GM12878 (cell line): ENCODE measurements around the gene HSBP1L1. TPM values are rescaled to one million over a fixed set of nuclear protein-coding genes. Genes with fewer than 3 reads are reported as not detected.
A peak's percentile ranks its signal among the peaks of the same experiment; 100 is the strongest.

Source experiments
- ATAC-seq: fragments of 200-7000 bp; cut with Tn5 transposase; 3 replicates; pipeline ENCODE4 v1.9.1; 2020; ENCODE audit warnings: mild to moderate bottlenecking, moderate library complexity
- BruUV-seq: library from RNA; stranded (reverse); fragments of 400-500 nt; replicated peaks from 2 replicates; lab custom pipeline; 2021; lab: Mats Ljungman, UMichigan
- CTCF ChIA-PET: fragments of 300-600 bp; sonication (Branson Sonifier 250); formaldehyde crosslinking; extraction: SDS; loops from one replicate; lab custom pipeline; 2021; ENCODE audit warnings: inconsistent platforms; lab: Yijun Ruan, JAX
- POLR2A ChIA-PET: fragments of 350-600 bp; formaldehyde crosslinking; extraction: SDS; loops from one replicate; lab custom pipeline; 2021; ENCODE audit warnings: inconsistent platforms; lab: Charles Lee
- RAD21 ChIA-PET: fragments of 300-600 bp; sonication (Branson Sonifier 250); formaldehyde crosslinking; loops from one replicate; lab custom pipeline; 2023; ENCODE audit warnings: antibody characterized with exemption; ENCODE audit not compliant: unreplicated experiment; lab: Charles Lee
- SMC1A ChIA-PET: fragments of 300-600 bp; sonication (Branson Sonifier 250); formaldehyde crosslinking; loops from one replicate; lab custom pipeline; 2023; ENCODE audit not compliant: unreplicated experiment, uncharacterized antibody; lab: Charles Lee
- DNase-seq: peaks from one replicate; pipeline ENCODE4 v3.0.0-alpha.2; 2011; ENCODE audit warnings: low read depth, low spot score
- FAIRE-seq: peaks from 3 replicates; lab custom pipeline; 2011; peaks lifted over from hg19 to GRCh38; lab: Jason Lieb, UNC
- H2AFZ ChIP-seq: 2 replicates; pipeline ENCODE4 v1.6.0; 2011; ENCODE audit warnings: low read depth, low read length, control low read depth; ENCODE audit not compliant: control insufficient read depth
- H3K27ac ChIP-seq: 2 replicates; pipeline ENCODE4 v1.5.1; 2011; ENCODE audit warnings: control low read depth; ENCODE audit not compliant: control insufficient read depth, insufficient read depth
- H3K27me3 ChIP-seq, 2 experiments: replicated peaks in 1 of 2; 2 replicates each; pipeline versions ENCODE4 v1.6.0 to v1.6.1; 2011; ENCODE audit warnings: low read length in 1 of 2; ENCODE audit not compliant: control insufficient read depth in 2 of 2, insufficient read depth in 2 of 2
- H3K36me3 ChIP-seq, 2 experiments: 2 replicates each; pipeline ENCODE4 v1.5.1; 2011; ENCODE audit warnings: low read length in 1 of 2; ENCODE audit not compliant: control insufficient read depth in 2 of 2, insufficient read depth in 2 of 2
- H3K4me1 ChIP-seq: 2 replicates; pipeline ENCODE4 v1.6.1; 2011; ENCODE audit warnings: mild to moderate bottlenecking, low read length, moderate library complexity, mixed read lengths; ENCODE audit not compliant: control insufficient read depth, insufficient read depth
- H3K4me2 ChIP-seq: 2 replicates; pipeline ENCODE4 v1.6.0; 2011; ENCODE audit warnings: control low read depth; ENCODE audit not compliant: control insufficient read depth, insufficient read depth
- H3K4me3 ChIP-seq: fragments of 200-600 bp; sonication (generic); 2 replicates; pipeline ENCODE4 v1.5.1; 2016
- H3K79me2 ChIP-seq: 2 replicates; pipeline ENCODE4 v1.6.0; 2011; ENCODE audit warnings: low read length; ENCODE audit not compliant: control insufficient read depth, insufficient read depth
- H3K9ac ChIP-seq: 2 replicates; pipeline ENCODE4 v1.8.0; 2011; ENCODE audit warnings: low read length, control low read depth, mixed read lengths; ENCODE audit not compliant: control insufficient read depth, insufficient read depth
- H3K9me3 ChIP-seq: replicated peaks from 3 replicates; pipeline ENCODE4 v1.5.1; 2011; ENCODE audit warnings: mild to moderate bottlenecking, low read length; ENCODE audit not compliant: control insufficient read depth, insufficient read depth
- H4K20me1 ChIP-seq: 2 replicates; pipeline ENCODE4 v1.6.0; 2011; ENCODE audit not compliant: control insufficient read depth, insufficient read depth
- ATF7 ChIP-seq: fragments of 450-650 bp; IDR thresholded peaks from 2 replicates; pipeline ENCODE4 v1.6.1; 2016; ENCODE audit warnings: low read depth, mild to moderate bottlenecking
- DPF2 ChIP-seq: fragments of 450-650 bp; IDR thresholded peaks from 2 replicates; pipeline ENCODE4 v1.6.1; 2017; ENCODE audit warnings: mild to moderate bottlenecking
- ESRRA ChIP-seq: IDR thresholded peaks from 2 replicates; pipeline ENCODE4 v1.6.1; 2012; ENCODE audit warnings: mild to moderate bottlenecking, low read length, improper control_type of control experiment
- KLF5 ChIP-seq: fragments of 450-650 bp; IDR thresholded peaks from 2 replicates; pipeline ENCODE4 v1.6.1; 2014; ENCODE audit warnings: mild to moderate bottlenecking; ENCODE audit not compliant: partially characterized antibody
- SMARCA5 ChIP-seq: fragments of 450-650 bp; IDR thresholded peaks from 2 replicates; pipeline ENCODE4 v1.6.1; 2017; ENCODE audit warnings: mild to moderate bottlenecking
- SRF ChIP-seq, 2 experiments: IDR thresholded peaks; 2 replicates each; pipeline ENCODE4 v1.6.1; 2011; ENCODE audit warnings: low read depth in 2 of 2, low read length in 2 of 2, mild to moderate bottlenecking in 1 of 2, moderate library complexity in 1 of 2
- SUZ12 ChIP-seq: fragments of 200-600 bp; sonication (generic); IDR thresholded peaks from one replicate; pipeline ENCODE4 v1.6.1; 2018; ENCODE audit warnings: antibody characterized with exemption, mild to moderate bottlenecking; ENCODE audit not compliant: unreplicated experiment
- WGBS: methylation state at CpG from one replicate; pipeline ENCODE4 v1.1.6; 2016; ENCODE audit warnings: low lambda C conversion rate; ENCODE audit not compliant: insufficient replicate concordance, insufficient coverage; ENCODE audit errors: missing lambda C conversion rate; 5-methylcytosine and 5-hydroxymethylcytosine counted together
- in situ Hi-C: fragments of 300-500 bp; cut with MboI; formaldehyde crosslinking; loops from 9 replicates; pipeline ENCODE4 v1.14.3; 2018; ENCODE audit warnings: mixed read lengths
- intact Hi-C: fragments of 100-400 bp; cut with micrococcal nuclease; formaldehyde crosslinking; loops from one replicate; pipeline ENCODE4 v1.14.2; 2022; ENCODE audit not compliant: unreplicated experiment
- polyA plus RNA-seq, 11 experiments: library from polyadenylated mRNA; depleted of rRNA in 4 of 11; unstranded in 6 of 11; stranded (reverse) in 5 of 11; fragments of >200 nt; fragmentation: Nextera tagmentation in 4 of 11; fragmentation: Illumina TruSeq in 1 of 11; extraction: Ambion mirVana in 4 of 11; extraction: Trizol in 1 of 11; gene quantifications; 1 replicate in 1 of 11; 2 replicates in 10 of 11; pipeline versions ENCODE4 v1.2.1 to v1.2.3, GENCODE V29; 2011 to 2016; ENCODE audit warnings: inconsistent platforms in 2 of 11, missing spikeins in 2 of 11, low read depth in 1 of 11
- total RNA-seq, 4 experiments: library from RNA; depleted of rRNA in 3 of 4; stranded (reverse); fragments of >200 nt in 3 of 4; fragmentation: Illumina TruSeq in 1 of 4; extraction: Trizol in 1 of 4; gene quantifications; 2 replicates each; pipeline versions ENCODE4 v1.2.1 to v1.2.3, GENCODE V29; 2013 to 2021

HSBP1L1 gene
- total and polyA plus RNA-seq, 10 of the 15 experiments (the other 5 are each of a cell fraction or from before 2014, with no cell fraction given), result 0.97 to 14.0 (median 6.9) TPM; not detected in 1

DNA sequence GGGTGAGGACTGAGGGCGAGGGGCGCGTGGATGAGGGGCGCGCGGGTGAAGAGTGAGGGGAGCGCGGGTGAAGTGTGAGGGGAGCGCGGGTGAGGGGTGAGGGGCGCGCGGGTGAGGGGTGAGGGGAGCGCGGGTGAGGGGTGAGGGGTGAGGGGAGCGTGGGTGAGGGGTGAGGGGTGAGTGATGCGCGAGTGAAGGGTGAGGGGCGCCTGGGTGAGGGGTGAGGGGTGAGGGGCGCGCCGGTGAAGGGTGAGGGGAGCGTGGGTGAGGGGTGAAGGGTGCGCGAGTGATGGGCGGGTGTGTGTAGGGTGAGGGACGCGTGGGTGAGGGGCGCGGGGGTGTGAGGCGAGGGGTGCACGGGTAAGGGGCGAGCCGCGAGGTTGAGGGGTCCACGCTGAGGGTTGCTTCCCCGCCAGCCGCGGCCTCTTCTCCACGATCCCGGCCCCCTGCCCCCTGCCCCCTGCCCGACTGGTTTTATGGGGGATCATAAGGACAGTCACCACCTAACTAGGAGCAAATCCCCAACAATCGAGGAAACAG lies 11.9 kb upstream of the HSBP1L1 start:
- DNase-seq, result no peak
- TF ChIP-seq SUZ12, result no peak
- TF ChIP-seq ESRRA, result no peak
- no peak for TF ChIP-seq SMARCA5
- TF ChIP-seq SRF (IDR thresholded peaks at IDR 0.05; ENCODE audit: low read depth in 2 of 2, low read length in 2 of 2), result no peak
- TF ChIP-seq KLF5, result no peak
- TF ChIP-seq ATF7, result no peak
- TF ChIP-seq DPF2, result no peak
- TF ChIP-seq, all 136 proteins: peak for 0
- ChIA-PET RAD21 (no interaction called here), POLR2A (interaction anchor here (1.1 to 1.4 kb wide), 3 partner anchors 9 to 81 kb away, joined by 3 to 8 read pairs (median 5); partner anchors contain the start of gene RBFA), SMC1A (interaction anchor here (1.2 kb wide), 1 partner anchor 34 kb away, joined by 3 read pairs; no protein-coding TSS in a partner anchor), CTCF (interaction anchor here (1.3 kb wide), 1 partner anchor 37 kb away, joined by 3 read pairs; no protein-coding TSS in a partner anchor)
- Histone ChIP-seq H3K9me3 (no peaks in the 10 kb centered on the region), H3K36me3 (no peaks in the 10 kb centered on the region), H3K79me2 (peaks cover 29% of the 10 kb centered on the region), H4K20me1 (no peaks in the 10 kb centered on the region), H2AFZ (peak overlapping the region; percentile 72; the same call in 1 of the 2 replicates), H3K4me1 (peaks cover 11% of the 10 kb centered on the region), H3K27me3 (no peaks in the 10 kb centered on the region), H3K4me3 (peak overlapping the region; percentile 84; the same call in 1 of the 2 replicates), H3K4me2 (peak overlapping the region; percentile 90), H3K27ac (no peak overlapping the region), H3K9ac (no peak overlapping the region; the same call in 1 of the 2 replicates)
- FAIRE-seq (no peak), ATAC-seq (no peak)
- 37% methylated on average over 10 of the region's 43 CpGs for WGBS
- intact Hi-C loops, result loop anchor here (5.0 kb wide), 1 partner anchor 35 kb away; the partner anchor contains the start of gene TXNL4A
- in situ Hi-C loops, result loop anchor here (10.0 kb wide), 1 partner anchor 558 kb away; the partner anchor contains the start of gene NFATC1
- BruUV-seq, result no TSS peak
